Measurements from ENCODE around the gene DNAJB6.

Gene DNAJB6

GRCh38 chr7:157361537-157361936, 24.7 kb downstream of the DNAJB6 start:
- no peak for DNase-seq
- H3K36me3 ChIP-seq (ENCODE audit: control insufficient read depth, insufficient read depth, low read length) = peaks cover 68% of the 10 kb centered on the region
- H3K4me3 ChIP-seq (ENCODE audit: insufficient read depth, low read depth, low read length, poor library complexity, severe bottlenecking) = no peak overlapping the region
- no peaks in the 10 kb centered on the region for H3K9me3 ChIP-seq (ENCODE audit: control insufficient read depth, low read length)
- H3K27ac ChIP-seq (ENCODE audit: insufficient read depth, low read length, poor library complexity, severe bottlenecking) = no peak overlapping the region
- H3K4me1 ChIP-seq (ENCODE audit: control insufficient read depth, insufficient read depth, low read length, poor library complexity, severe bottlenecking) = no peaks in the 10 kb centered on the region
- H3K27me3 ChIP-seq (replicated peaks; ENCODE audit: control insufficient read depth, insufficient read depth, low read length, poor library complexity, severe bottlenecking) = no peaks in the 10 kb centered on the region

DNA sequence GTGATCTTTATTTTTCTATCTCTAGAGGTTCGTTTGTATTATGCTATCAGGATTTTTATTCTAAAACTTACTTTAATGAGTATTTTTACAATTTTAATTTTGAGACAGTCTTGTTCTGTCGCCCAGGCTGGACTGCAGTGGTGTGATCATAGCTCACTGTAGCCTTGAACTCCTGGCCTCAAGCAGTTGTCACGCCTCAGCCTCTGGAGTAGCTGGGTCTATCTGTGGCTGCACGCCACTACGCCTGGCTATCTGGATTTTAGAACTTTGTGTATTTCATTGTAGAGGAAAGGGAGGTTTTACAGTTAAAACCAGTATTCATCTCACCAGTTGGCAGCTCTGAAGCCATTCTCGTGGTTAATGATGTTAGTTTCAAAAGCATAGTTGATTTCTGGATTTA, 25.9 kb downstream of the DNAJB6 start:
- H3K4me3 ChIP-seq (ENCODE audit: insufficient read depth, low read depth, low read length, poor library complexity, severe bottlenecking) = no peak overlapping the region
- no peaks in the 10 kb centered on the region for H3K4me1 ChIP-seq (ENCODE audit: control insufficient read depth, insufficient read depth, low read length, poor library complexity, severe bottlenecking)
- no peak overlapping the region for H3K27ac ChIP-seq (ENCODE audit: insufficient read depth, low read length, poor library complexity, severe bottlenecking)
- no peaks in the 10 kb centered on the region for H3K27me3 ChIP-seq (replicated peaks; ENCODE audit: control insufficient read depth, insufficient read depth, low read length, poor library complexity, severe bottlenecking)
- H3K9me3 ChIP-seq (ENCODE audit: control insufficient read depth, low read length) = no peaks in the 10 kb centered on the region
- H3K36me3 ChIP-seq (ENCODE audit: control insufficient read depth, insufficient read depth, low read length) = peaks cover 79% of the 10 kb centered on the region
- no peak for DNase-seq

- peaks cover 87% of the 10 kb centered on the region for H3K36me3 ChIP-seq (ENCODE audit: control insufficient read depth, insufficient read depth, low read length)
Observed at GRCh38 chr7:157366722-157367121, 29.9 kb downstream of the DNAJB6 start.

DNA sequence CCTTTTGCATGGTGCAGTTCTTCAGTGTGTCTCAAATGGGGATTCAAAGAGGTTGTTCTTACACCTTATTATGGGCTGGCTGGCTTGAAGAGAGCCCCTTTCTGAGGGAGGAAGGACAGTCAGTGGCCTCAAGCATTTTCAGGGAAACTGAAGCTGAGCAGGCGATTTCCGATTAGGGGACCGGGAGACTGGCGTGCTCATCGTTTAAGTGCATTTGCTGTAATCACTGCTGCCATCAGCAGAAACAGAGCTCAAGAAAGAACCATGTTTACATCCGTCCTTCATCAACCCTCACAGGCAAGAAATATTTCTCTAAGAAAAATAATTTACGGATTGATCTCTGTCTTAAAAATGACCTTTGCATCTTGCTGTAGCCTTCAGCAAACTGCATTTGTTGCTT, 32.2 kb downstream of the DNAJB6 start:
- Histone ChIP-seq H3K27me3 (replicated peaks; ENCODE audit: control insufficient read depth, insufficient read depth, low read length, poor library complexity, severe bottlenecking) (no peaks in the 10 kb centered on the region), H3K36me3 (ENCODE audit: control insufficient read depth, insufficient read depth, low read length) (peaks cover 82% of the 10 kb centered on the region), H3K4me3 (ENCODE audit: insufficient read depth, low read depth, low read length, poor library complexity, severe bottlenecking) (no peak overlapping the region)

More at GRCh38 chr7:157366722-157367121, 29.9 kb downstream of the DNAJB6 start:
- Histone ChIP-seq H3K27me3 (replicated peaks; ENCODE audit: control insufficient read depth, insufficient read depth, low read length, poor library complexity, severe bottlenecking) (no peaks in the 10 kb centered on the region), H3K9me3 (ENCODE audit: control insufficient read depth, low read length) (no peaks in the 10 kb centered on the region), H3K4me1 (ENCODE audit: control insufficient read depth, insufficient read depth, low read length, poor library complexity, severe bottlenecking) (no peaks in the 10 kb centered on the region), H3K4me3 (ENCODE audit: insufficient read depth, low read depth, low read length, poor library complexity, severe bottlenecking) (no peak overlapping the region), H3K27ac (ENCODE audit: insufficient read depth, low read length, poor library complexity, severe bottlenecking) (no peak overlapping the region)
- no peak for DNase-seq

GRCh38 chr7:157370742-157371141, 33.9 kb downstream of the DNAJB6 start:
- Histone ChIP-seq H3K9me3 (ENCODE audit: control insufficient read depth, low read length) (no peaks in the 10 kb centered on the region), H3K27me3 (replicated peaks; ENCODE audit: control insufficient read depth, insufficient read depth, low read length, poor library complexity, severe bottlenecking) (no peaks in the 10 kb centered on the region), H3K27ac (ENCODE audit: insufficient read depth, low read length, poor library complexity, severe bottlenecking) (no peak overlapping the region), H3K4me3 (ENCODE audit: insufficient read depth, low read depth, low read length, poor library complexity, severe bottlenecking) (no peak overlapping the region), H3K4me1 (ENCODE audit: control insufficient read depth, insufficient read depth, low read length, poor library complexity, severe bottlenecking) (no peaks in the 10 kb centered on the region), H3K36me3 (ENCODE audit: control insufficient read depth, insufficient read depth, low read length) (peaks cover 73% of the 10 kb centered on the region)
- DNase-seq = no peak

More for the DNA sequence above, 32.2 kb downstream of the DNAJB6 start:
- Histone ChIP-seq H3K4me1 (ENCODE audit: control insufficient read depth, insufficient read depth, low read length, poor library complexity, severe bottlenecking) (no peaks in the 10 kb centered on the region), H3K27ac (ENCODE audit: insufficient read depth, low read length, poor library complexity, severe bottlenecking) (no peak overlapping the region), H3K9me3 (ENCODE audit: control insufficient read depth, low read length) (no peaks in the 10 kb centered on the region)
- no peak for DNase-seq

DNA sequence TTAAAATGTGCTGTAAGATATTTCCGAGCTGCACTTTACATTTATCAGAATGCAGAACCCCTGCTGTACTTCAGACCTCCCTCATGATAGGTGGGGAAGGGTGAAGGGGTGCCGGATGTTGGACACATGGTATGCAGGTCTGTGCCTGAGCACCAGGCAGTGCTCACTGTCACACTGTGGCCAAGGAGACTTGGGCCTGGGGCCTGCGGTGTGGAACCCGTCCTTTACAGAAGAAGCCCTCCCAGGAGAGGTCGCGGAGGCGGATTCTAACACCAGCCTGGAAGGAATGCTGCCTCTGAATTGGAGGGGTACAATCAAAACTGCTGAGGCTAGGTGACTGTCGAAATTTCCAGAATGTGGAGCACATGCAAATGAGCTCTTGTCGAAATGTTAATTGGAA, 34.5 kb downstream of the DNAJB6 start:
- Histone ChIP-seq H3K4me3 (ENCODE audit: insufficient read depth, low read depth, low read length, poor library complexity, severe bottlenecking) (no peak overlapping the region), H3K9me3 (ENCODE audit: control insufficient read depth, low read length) (no peaks in the 10 kb centered on the region), H3K4me1 (ENCODE audit: control insufficient read depth, insufficient read depth, low read length, poor library complexity, severe bottlenecking) (no peaks in the 10 kb centered on the region), H3K27me3 (replicated peaks; ENCODE audit: control insufficient read depth, insufficient read depth, low read length, poor library complexity, severe bottlenecking) (no peaks in the 10 kb centered on the region), H3K27ac (ENCODE audit: insufficient read depth, low read length, poor library complexity, severe bottlenecking) (no peak overlapping the region), H3K36me3 (ENCODE audit: control insufficient read depth, insufficient read depth, low read length) (peaks cover 71% of the 10 kb centered on the region)
- DNase-seq = no peak

GRCh38 chr7:157372300-157373232, 35.8 kb downstream of the DNAJB6 start:
- Histone ChIP-seq H3K4me1 (ENCODE audit: control insufficient read depth, insufficient read depth, low read length, poor library complexity, severe bottlenecking) (no peaks in the 10 kb centered on the region), H3K36me3 (ENCODE audit: control insufficient read depth, insufficient read depth, low read length) (peaks cover 59% of the 10 kb centered on the region), H3K27ac (ENCODE audit: insufficient read depth, low read length, poor library complexity, severe bottlenecking) (no peak overlapping the region), H3K27me3 (replicated peaks; ENCODE audit: control insufficient read depth, insufficient read depth, low read length, poor library complexity, severe bottlenecking) (no peaks in the 10 kb centered on the region), H3K4me3 (ENCODE audit: insufficient read depth, low read depth, low read length, poor library complexity, severe bottlenecking) (no peak overlapping the region), H3K9me3 (ENCODE audit: control insufficient read depth, low read length) (no peaks in the 10 kb centered on the region)
- no peak for DNase-seq

- Histone ChIP-seq H3K27me3 (replicated peaks; ENCODE audit: control insufficient read depth, insufficient read depth, low read length, poor library complexity, severe bottlenecking) (no peaks in the 10 kb centered on the region), H3K36me3 (ENCODE audit: control insufficient read depth, insufficient read depth, low read length) (peaks cover 50% of the 10 kb centered on the region)
- DNase-seq = no peak
Observed at GRCh38 chr7:157373493-157373892, 36.7 kb downstream of the DNAJB6 start.

DNA sequence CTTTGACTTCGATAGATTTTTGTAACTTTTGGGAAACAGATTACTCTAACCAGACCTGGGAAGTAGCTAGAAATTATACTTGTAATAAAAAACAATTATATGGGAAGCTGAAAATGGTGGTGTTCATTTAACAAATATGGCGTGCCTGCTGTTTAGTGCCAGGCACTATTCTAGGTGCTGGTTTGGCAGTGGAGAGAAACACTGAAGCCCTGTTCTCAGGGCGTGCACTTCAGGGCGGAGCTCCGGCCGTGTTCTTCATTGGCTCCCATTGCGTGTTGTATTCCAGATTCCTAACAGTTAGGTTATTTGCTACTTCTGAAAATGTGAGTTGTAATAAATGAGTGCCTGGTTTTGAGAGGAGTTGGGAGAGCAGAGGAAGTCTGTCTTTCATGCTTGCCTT, 38.6 kb downstream of the DNAJB6 start:
- no peak overlapping the region for H3K4me3 ChIP-seq (ENCODE audit: insufficient read depth, low read depth, low read length, poor library complexity, severe bottlenecking)
- H3K27ac ChIP-seq (ENCODE audit: insufficient read depth, low read length, poor library complexity, severe bottlenecking) = no peak overlapping the region
- H3K36me3 ChIP-seq (ENCODE audit: control insufficient read depth, insufficient read depth, low read length) = peaks cover 34% of the 10 kb centered on the region
- no peaks in the 10 kb centered on the region for H3K9me3 ChIP-seq (ENCODE audit: control insufficient read depth, low read length)
- DNase-seq = no peak
- no peaks in the 10 kb centered on the region for H3K4me1 ChIP-seq (ENCODE audit: control insufficient read depth, insufficient read depth, low read length, poor library complexity, severe bottlenecking)
- H3K27me3 ChIP-seq (replicated peaks; ENCODE audit: control insufficient read depth, insufficient read depth, low read length, poor library complexity, severe bottlenecking) = no peaks in the 10 kb centered on the region

More at GRCh38 chr7:157373493-157373892, 36.7 kb downstream of the DNAJB6 start:
- Histone ChIP-seq H3K4me3 (ENCODE audit: insufficient read depth, low read depth, low read length, poor library complexity, severe bottlenecking) (no peak overlapping the region), H3K9me3 (ENCODE audit: control insufficient read depth, low read length) (no peaks in the 10 kb centered on the region), H3K27ac (ENCODE audit: insufficient read depth, low read length, poor library complexity, severe bottlenecking) (no peak overlapping the region), H3K4me1 (ENCODE audit: control insufficient read depth, insufficient read depth, low read length, poor library complexity, severe bottlenecking) (no peaks in the 10 kb centered on the region)

GRCh38 chr7:157377436-157378124, 40.8 kb downstream of the DNAJB6 start:
- no peak for DNase-seq
- H3K27ac ChIP-seq (ENCODE audit: insufficient read depth, low read length, poor library complexity, severe bottlenecking) = no peak overlapping the region
- no peaks in the 10 kb centered on the region for H3K4me1 ChIP-seq (ENCODE audit: control insufficient read depth, insufficient read depth, low read length, poor library complexity, severe bottlenecking)
- H3K36me3 ChIP-seq (ENCODE audit: control insufficient read depth, insufficient read depth, low read length) = peaks cover 25% of the 10 kb centered on the region
- H3K9me3 ChIP-seq (ENCODE audit: control insufficient read depth, low read length) = no peaks in the 10 kb centered on the region
- H3K4me3 ChIP-seq (ENCODE audit: insufficient read depth, low read depth, low read length, poor library complexity, severe bottlenecking) = no peak overlapping the region
- H3K27me3 ChIP-seq (replicated peaks; ENCODE audit: control insufficient read depth, insufficient read depth, low read length, poor library complexity, severe bottlenecking) = no peaks in the 10 kb centered on the region

All from effector memory CD4-positive, alpha-beta T cell (primary cell).